NCI-H128 (cell line): ENCODE results near the gene ACOX3.

Source experiments
- DNase-seq: peaks from one replicate; lab custom pipeline; 2025; ENCODE audit not compliant: unreplicated experiment; lab: John Stamatoyannopoulos, UW

ACOX3 gene

GRCh38 chr4:8325291-8325973 is 115.1 kb downstream of the ACOX3 start:
- no peak for DNase-seq

- no peak for DNase-seq
These were observed 115.8 kb downstream of the ACOX3 start for GRCh38 chr4:8324640-8325239.

- no peak for DNase-seq
These were observed 116.5 kb downstream of the ACOX3 start for GRCh38 chr4:8323947-8324555.

GRCh38 chr4:8322794-8323704 is 117.5 kb downstream of the ACOX3 start:
- DNase-seq: no peak

GRCh38 chr4:8321771-8322170 is 118.8 kb downstream of the ACOX3 start:
- no peak for DNase-seq

- no peak for DNase-seq
These were observed 119.3 kb downstream of the ACOX3 start for GRCh38 chr4:8321220-8321619.

- no peak for DNase-seq
These were observed 120.2 kb downstream of the ACOX3 start for GRCh38 chr4:8320386-8320750.

GRCh38 chr4:8319731-8320385 is 120.7 kb downstream of the ACOX3 start:
- DNase-seq: no peak

- no peak for DNase-seq
These were observed 121.5 kb downstream of the ACOX3 start for GRCh38 chr4:8319061-8319460.

GRCh38 chr4:8318509-8318908 is 122.0 kb downstream of the ACOX3 start:
- no peak for DNase-seq

GRCh38 chr4:8317474-8317873 is 123.0 kb downstream of the ACOX3 start:
- no peak for DNase-seq

- no peak for DNase-seq
These were observed 123.6 kb downstream of the ACOX3 start for GRCh38 chr4:8316911-8317351.
